Measurements from ENCODE around the gene LOXL3. TPM values are rescaled to one million over a fixed set of nuclear protein-coding genes. Genes with fewer than 3 reads are reported as not detected.
"Not testable (repeated sequence)": the region's sequence is repeated elsewhere in the genome, so short reads cannot be mapped to it uniquely, and the experiment has no call there.

The LOXL3 gene
- total RNA-seq, 1 donor from 2014 or later = 62.1 TPM

GRCh38 chr2:74493546-74493945, 60.2 kb downstream of the LOXL3 start:
- Mint-ChIP-seq H3K36me3 (ENCODE audit: unreplicated experiment) (peaks cover 38% of the 10 kb centered on the region), H3K4me3 (ENCODE audit: unreplicated experiment) (no peak overlapping the region), H3K27me3 (ENCODE audit: unreplicated experiment) (peaks cover 16% of the 10 kb centered on the region), H3K27ac (ENCODE audit: unreplicated experiment) (no peak overlapping the region), H3K4me1 (ENCODE audit: unreplicated experiment) (peaks cover 13% of the 10 kb centered on the region), H3K9me3 (ENCODE audit: unreplicated experiment) (no peaks in the 10 kb centered on the region)
- no peak for TF ChIP-seq CTCF (IDR thresholded peaks at IDR 0.05)
- no peak for DNase-seq (ENCODE audit: extremely low spot score, unreplicated experiment)

- H3K27me3 Mint-ChIP-seq (ENCODE audit: unreplicated experiment) = peaks cover under 1% of the 10 kb centered on the region
- no peaks in the 10 kb centered on the region for H3K4me1 Mint-ChIP-seq (ENCODE audit: unreplicated experiment)
- no peaks in the 10 kb centered on the region for H3K9me3 Mint-ChIP-seq (ENCODE audit: unreplicated experiment)
- no peak overlapping the region for H3K4me3 Mint-ChIP-seq (ENCODE audit: unreplicated experiment)
- peaks cover 36% of the 10 kb centered on the region for H3K36me3 Mint-ChIP-seq (ENCODE audit: unreplicated experiment)
- DNase-seq (ENCODE audit: extremely low spot score, unreplicated experiment) = no peak
- TF ChIP-seq CTCF (IDR thresholded peaks at IDR 0.05) = no peak
- no peak overlapping the region for H3K27ac Mint-ChIP-seq (ENCODE audit: unreplicated experiment)
Observed at GRCh38 chr2:74491648-74492544, 61.8 kb downstream of the LOXL3 start.

- H3K9me3 Mint-ChIP-seq (ENCODE audit: unreplicated experiment) = no peaks in the 10 kb centered on the region
- no peak overlapping the region for H3K4me3 Mint-ChIP-seq (ENCODE audit: unreplicated experiment)
- no peak for TF ChIP-seq CTCF (IDR thresholded peaks at IDR 0.05)
- no peak for DNase-seq (ENCODE audit: extremely low spot score, unreplicated experiment)
- H3K27ac Mint-ChIP-seq (ENCODE audit: unreplicated experiment) = no peak overlapping the region
- peaks cover 37% of the 10 kb centered on the region for H3K36me3 Mint-ChIP-seq (ENCODE audit: unreplicated experiment)
- no peaks in the 10 kb centered on the region for H3K27me3 Mint-ChIP-seq (ENCODE audit: unreplicated experiment)
- no peaks in the 10 kb centered on the region for H3K4me1 Mint-ChIP-seq (ENCODE audit: unreplicated experiment)
Observed at GRCh38 chr2:74489906-74490305, 63.8 kb downstream of the LOXL3 start.

DNA sequence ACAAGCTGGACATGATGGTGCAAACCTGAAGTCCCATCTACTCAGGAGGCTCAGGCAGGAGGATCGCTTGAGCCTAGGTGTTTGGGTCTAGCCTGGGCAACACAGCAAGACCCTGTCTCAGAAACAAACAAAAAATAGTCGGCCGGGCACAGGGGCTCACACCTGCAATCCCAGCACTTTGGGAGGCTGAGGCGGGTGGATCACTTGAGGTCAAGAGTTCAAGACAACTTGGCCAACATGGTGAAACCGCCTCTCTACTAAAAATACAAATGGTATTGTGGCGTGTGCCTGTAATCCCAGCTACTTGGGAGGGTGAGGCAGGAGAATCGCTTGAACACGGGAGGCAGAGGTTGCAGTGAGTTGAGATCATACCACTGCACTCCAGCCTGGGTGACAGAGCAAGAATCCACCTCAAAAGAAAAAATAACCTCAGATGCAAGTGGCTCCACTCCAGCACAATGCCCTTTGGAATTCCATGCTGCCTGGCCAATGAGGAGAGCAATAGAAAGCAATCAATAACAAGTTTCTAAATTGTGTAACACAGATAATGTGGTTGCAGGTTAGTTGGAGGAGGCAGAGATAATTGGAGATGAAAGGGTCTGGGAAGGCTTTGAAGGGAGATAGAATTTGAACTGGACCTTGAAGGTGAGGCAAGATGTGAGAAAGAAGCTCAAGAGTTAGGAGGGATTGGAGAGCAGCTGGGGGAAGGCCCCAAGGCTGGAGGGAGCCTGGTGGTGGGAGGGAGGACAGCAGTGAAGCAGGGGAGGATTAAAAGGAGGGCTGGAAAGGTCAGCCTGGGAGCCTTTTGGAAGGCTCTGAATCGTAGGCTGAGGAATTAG, 64.9 kb downstream of the LOXL3 start:
- DNase-seq (ENCODE audit: extremely low spot score, unreplicated experiment) = no peak
- peaks cover 4% of the 10 kb centered on the region for H3K4me1 Mint-ChIP-seq (ENCODE audit: unreplicated experiment)
- H3K36me3 Mint-ChIP-seq (ENCODE audit: unreplicated experiment) = peaks cover 33% of the 10 kb centered on the region
- H3K9me3 Mint-ChIP-seq (ENCODE audit: unreplicated experiment) = no peaks in the 10 kb centered on the region
- no peak overlapping the region for H3K27ac Mint-ChIP-seq (ENCODE audit: unreplicated experiment)
- no peak for TF ChIP-seq CTCF (IDR thresholded peaks at IDR 0.05)
- no peaks in the 10 kb centered on the region for H3K27me3 Mint-ChIP-seq (ENCODE audit: unreplicated experiment)
- H3K4me3 Mint-ChIP-seq (ENCODE audit: unreplicated experiment) = no peak overlapping the region

- H3K4me3 Mint-ChIP-seq (ENCODE audit: unreplicated experiment) = no peak overlapping the region
Observed at GRCh38 chr2:74486141-74486540, 67.6 kb downstream of the LOXL3 start.

GRCh38 chr2:74483675-74484164, 70.0 kb downstream of the LOXL3 start:
- not testable (repeated sequence) for H3K27me3 Mint-ChIP-seq (ENCODE audit: unreplicated experiment); DNase-seq (ENCODE audit: extremely low spot score, unreplicated experiment); H3K9me3 Mint-ChIP-seq (ENCODE audit: unreplicated experiment)
- Mint-ChIP-seq H3K27ac (ENCODE audit: unreplicated experiment) (peak overlapping the region; percentile 99), H3K36me3 (ENCODE audit: unreplicated experiment) (peaks cover 16% of the 10 kb centered on the region), H3K4me1 (ENCODE audit: unreplicated experiment) (peaks cover 30% of the 10 kb centered on the region), H3K4me3 (ENCODE audit: unreplicated experiment) (peak overlapping the region; percentile 99)

More at GRCh38 chr2:74486141-74486540, 67.6 kb downstream of the LOXL3 start:
- DNase-seq (ENCODE audit: extremely low spot score, unreplicated experiment) = no peak
- Mint-ChIP-seq H3K4me1 (ENCODE audit: unreplicated experiment) (peaks cover 17% of the 10 kb centered on the region), H3K27me3 (ENCODE audit: unreplicated experiment) (no peaks in the 10 kb centered on the region), H3K9me3 (ENCODE audit: unreplicated experiment) (no peaks in the 10 kb centered on the region), H3K27ac (ENCODE audit: unreplicated experiment) (no peak overlapping the region), H3K36me3 (ENCODE audit: unreplicated experiment) (peaks cover 14% of the 10 kb centered on the region)
- no peak for TF ChIP-seq CTCF (IDR thresholded peaks at IDR 0.05)

Measured in osteocyte (in vitro differentiated cells).